HepG2 (cell line): ENCODE measurements around the gene SNAI1. TPM values are rescaled to one million over a fixed set of nuclear protein-coding genes. Genes with fewer than 3 reads are reported as not detected.

Experiments used
- ATAC-seq: fragments of 200-7000 bp; cut with Tn5 transposase; 3 replicates; pipeline ENCODE4 v1.9.1; 2020; ENCODE audit warnings: mild to moderate bottlenecking, moderate library complexity
- BruUV-seq: library from RNA; stranded (reverse); fragments of 400-500 nt; replicated peaks from 2 replicates; lab custom pipeline; 2021; lab: Mats Ljungman, UMichigan
- CTCF ChIA-PET: fragments of 300-600 bp; formaldehyde crosslinking; extraction: SDS; loops from one replicate; lab custom pipeline; 2021; ENCODE audit warnings: low total read pairs, inconsistent platforms, low intra/inter-chr PET ratio; lab: Yijun Ruan, JAX
- POLR2A ChIA-PET: fragments of 350-600 bp; sonication (Branson Sonifier 250); formaldehyde crosslinking; loops from one replicate; lab custom pipeline; 2020; ENCODE audit warnings: antibody characterized with exemption, inconsistent platforms; lab: Yijun Ruan, JAX
- DNase-seq: peaks from one replicate; pipeline ENCODE4 v3.0.0-alpha.2; 2015; ENCODE audit warnings: low spot score
- FAIRE-seq: peaks from 3 replicates; lab custom pipeline; 2011; peaks lifted over from hg19 to GRCh38; lab: Jason Lieb, UNC
- H2AFZ ChIP-seq: one replicate; pipeline ENCODE4 v1.6.1; 2011; ENCODE audit warnings: low read length, inconsistent platforms
- H3K27ac ChIP-seq: fragments of 300-600 bp; 3 replicates; pipeline ENCODE4 v1.8.0; 2011; ENCODE audit warnings: mixed run types, mild to moderate bottlenecking, mixed read lengths, low read length, inconsistent platforms; ENCODE audit not compliant: insufficient read depth; ENCODE audit errors: extremely low read length
- H3K27me3 ChIP-seq, 2 experiments: fragments of 200-600 bp in 1 of 2; 2 replicates in 1 of 2; 3 replicates in 1 of 2; pipeline versions ENCODE4 v1.6.0 to v1.8.0; 2011; ENCODE audit warnings: low read length in 2 of 2, mild to moderate bottlenecking in 2 of 2, moderate library complexity in 2 of 2, inconsistent platforms in 1 of 2; ENCODE audit not compliant: insufficient read depth in 2 of 2, control insufficient read depth in 1 of 2
- H3K36me3 ChIP-seq, 2 experiments: fragments of 200-600 bp in 1 of 2; replicated peaks in 1 of 2; 2 replicates in 1 of 2; 3 replicates in 1 of 2; pipeline versions ENCODE4 v1.5.1 to v1.8.0; 2011; ENCODE audit warnings: low read length in 2 of 2, inconsistent platforms in 1 of 2; ENCODE audit not compliant: insufficient read depth in 2 of 2, control insufficient read depth in 1 of 2
- H3K4me1 ChIP-seq: 2 replicates; pipeline ENCODE4 v1.5.1; 2012; ENCODE audit warnings: low read length, inconsistent platforms; ENCODE audit not compliant: insufficient read depth
- H3K4me2 ChIP-seq: 2 replicates; pipeline ENCODE4 v1.6.0; 2011; ENCODE audit warnings: low read depth, low read length, inconsistent platforms
- H3K4me3 ChIP-seq, 3 experiments: fragments of 200-600 bp in 1 of 3; sonication (generic), shearing (Covaris generic) in 1 of 3; replicated peaks in 1 of 3; 2 replicates each; pipeline ENCODE4 v1.5.1; 2011 to 2016; ENCODE audit warnings: low read length in 3 of 3, inconsistent platforms in 2 of 3, low read depth in 2 of 3, mild to moderate bottlenecking in 2 of 3, control low read depth in 1 of 3, mixed read lengths in 1 of 3; ENCODE audit not compliant: insufficient read depth in 1 of 3
- H3K79me2 ChIP-seq: one replicate; pipeline ENCODE4 v1.6.1; 2011; ENCODE audit warnings: low read length, inconsistent platforms; ENCODE audit not compliant: insufficient read depth
- H3K9ac ChIP-seq: 2 replicates; pipeline ENCODE4 v1.6.0; 2011; ENCODE audit warnings: mild to moderate bottlenecking, low read depth, low read length, inconsistent platforms; ENCODE audit not compliant: insufficient read depth
- H3K9me3 ChIP-seq: 2 replicates; pipeline ENCODE4 v1.5.1; 2012; ENCODE audit warnings: mild to moderate bottlenecking, low read length
- H4K20me1 ChIP-seq: 2 replicates; pipeline ENCODE4 v1.6.0; 2011; ENCODE audit warnings: inconsistent platforms, mild to moderate bottlenecking, low read length, moderate library complexity; ENCODE audit not compliant: insufficient read depth
- AGO1 ChIP-seq: fragments of 200-400 bp; formaldehyde crosslinking; IDR thresholded peaks from 2 replicates; pipeline ENCODE4 v1.6.1; 2017; ENCODE audit warnings: mild to moderate bottlenecking, low read depth, low read length, moderate library complexity; ENCODE audit not compliant: poor library complexity, severe bottlenecking
- ATM ChIP-seq: fragments of 450-650 bp; IDR thresholded peaks from 2 replicates; pipeline ENCODE4 v1.7.1; 2017; ENCODE audit warnings: mild to moderate bottlenecking, borderline replicate concordance
- FOXA1 ChIP-seq, 2 experiments: fragments of 450-650 bp in 1 of 2; sonication (generic) in 1 of 2; formaldehyde crosslinking in 1 of 2; IDR thresholded peaks; 2 replicates each; pipeline versions ENCODE4 v1.4.0 to v1.6.1; 2016 to 2020; ENCODE audit warnings: missing genetic modification reagents in 1 of 2
- HNRNPLL ChIP-seq: fragments of 200-400 bp; formaldehyde crosslinking; IDR thresholded peaks from 2 replicates; pipeline ENCODE4 v1.6.1; 2017; ENCODE audit warnings: mild to moderate bottlenecking, low read depth, low read length; ENCODE audit not compliant: poor library complexity, severe bottlenecking
- NFAT5 ChIP-seq: sonication (generic); formaldehyde crosslinking; IDR thresholded peaks from 2 replicates; pipeline ENCODE4 v1.4.0; 2020; ENCODE audit warnings: missing genetic modification reagents
- NFIB ChIP-seq: sonication (generic); formaldehyde crosslinking; IDR thresholded peaks from 2 replicates; pipeline ENCODE4 v1.9.0; 2021; ENCODE audit warnings: missing genetic modification reagents, mild to moderate bottlenecking, borderline replicate concordance
- NR2F6 ChIP-seq, 2 experiments: IDR thresholded peaks; 2 replicates each; pipeline ENCODE4 v1.6.1; 2016; ENCODE audit warnings: antibody characterized with exemption in 1 of 2, mild to moderate bottlenecking in 1 of 2
- PCBP1 ChIP-seq: fragments of 200-400 bp; formaldehyde crosslinking; IDR thresholded peaks from 2 replicates; pipeline ENCODE4 v1.6.1; 2017; ENCODE audit warnings: mild to moderate bottlenecking, low read depth, low read length, borderline replicate concordance
- TRIM24 ChIP-seq: sonication (generic); formaldehyde crosslinking; IDR thresholded peaks from 2 replicates; pipeline ENCODE4 v1.8.0; 2022; ENCODE audit warnings: mild to moderate bottlenecking, missing genetic modification reagents
- ZBTB49 ChIP-seq: sonication (generic); formaldehyde crosslinking; IDR thresholded peaks from 2 replicates; pipeline ENCODE4 v1.4.0; 2020; ENCODE audit warnings: missing genetic modification reagents, borderline replicate concordance
- WGBS: methylation state at CpG from one replicate; pipeline ENCODE4 v1.1.6; 2017; ENCODE audit warnings: low lambda C conversion rate; 5-methylcytosine and 5-hydroxymethylcytosine counted together
- in situ Hi-C: cut with HindIII; loops from 2 replicates; pipeline ENCODE4 v1.10.0; 2017; ENCODE audit warnings: low pct_unique_long_range_greater_than_20kb; ENCODE audit not compliant: extremely low pct_ligation_motif_present
- intact Hi-C: fragments of 100-400 bp; cut with micrococcal nuclease; formaldehyde crosslinking; loops from one replicate; pipeline ENCODE4 v1.10.0; 2022; ENCODE audit not compliant: unreplicated experiment
- polyA plus RNA-seq, 8 experiments: library from polyadenylated mRNA; depleted of rRNA in 3 of 8; stranded (reverse) in 7 of 8; unstranded in 1 of 8; fragments of >200 nt; fragmentation: Illumina TruSeq in 4 of 8; extraction: Trizol in 4 of 8; gene quantifications; 2 replicates each; pipeline versions ENCODE4 v1.2.1 to v1.2.3, GENCODE V29; 2011 to 2016; ENCODE audit warnings: low read depth in 4 of 8, missing spikeins in 1 of 8, mixed read lengths in 1 of 8; ENCODE audit not compliant: insufficient read depth in 1 of 8
- total RNA-seq, 5 experiments: library from RNA; depleted of rRNA; stranded (reverse); fragments of >200 nt; fragmentation: Illumina TruSeq; extraction: Trizol; gene quantifications; 2 replicates each; pipeline ENCODE4 v1.2.3, GENCODE V29; 2016; ENCODE audit warnings: low read depth in 1 of 5
- TF ChIP-seq, protein P1 (sequence below): sonication (generic); formaldehyde crosslinking; IDR thresholded peaks from 2 replicates; pipeline ENCODE4 v1.4.0; 2020; ENCODE audit warnings: missing genetic modification reagents

SNAI1 gene
- total and polyA plus RNA-seq, 2 of the 13 experiments (the other 11 are each of a cell fraction or from before 2014, with no cell fraction given) = 1.3 to 1.4 TPM

DNA sequence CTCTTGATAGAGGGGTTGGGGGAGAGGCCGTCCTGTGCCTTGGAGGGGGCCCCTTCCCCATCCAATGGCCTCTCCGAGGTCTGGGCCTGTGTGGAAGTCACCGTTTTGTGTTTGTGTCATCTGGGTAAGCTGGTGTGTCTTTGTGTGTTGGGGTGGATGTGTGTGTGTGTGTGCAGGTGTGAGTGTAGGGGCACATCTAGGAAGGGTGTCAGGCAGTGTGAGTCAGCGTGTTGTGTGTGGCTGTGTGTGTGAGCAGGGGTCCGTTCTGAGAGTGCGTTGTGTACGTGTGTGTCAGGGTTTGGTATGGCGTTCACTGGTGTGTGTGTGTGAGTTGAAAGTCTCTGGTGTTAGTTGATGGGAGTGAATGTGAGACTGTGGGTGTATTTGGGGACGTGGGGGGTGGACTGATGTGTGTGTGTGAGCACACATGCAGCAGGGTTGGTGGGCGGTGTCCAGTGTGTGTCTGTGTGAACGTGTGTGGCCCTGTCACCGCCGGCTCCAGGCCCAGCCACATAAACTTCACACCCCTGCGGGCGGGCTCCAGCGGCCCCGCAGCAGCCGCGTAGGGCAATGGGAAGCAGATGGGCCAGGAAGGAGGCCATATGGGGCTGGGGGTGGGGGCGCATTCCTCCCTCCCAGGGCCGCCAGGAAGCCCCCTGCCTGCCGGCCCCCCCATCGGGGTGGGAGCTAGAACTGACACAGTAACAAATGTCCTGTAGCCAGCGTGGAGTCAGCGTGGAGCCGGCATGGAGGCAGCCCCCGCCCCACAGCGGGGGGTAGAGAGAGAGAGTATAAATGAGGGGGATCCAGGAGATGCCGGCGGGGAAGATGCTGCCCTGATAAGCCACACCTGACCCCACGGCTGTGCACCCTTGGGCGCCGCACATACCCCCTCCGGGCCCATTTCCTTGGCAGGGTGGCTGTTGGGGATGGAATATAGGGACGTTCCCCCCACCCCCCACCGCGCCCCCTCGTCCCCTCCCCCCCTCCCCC is 32.1 kb downstream of the SNAI1 start:
- no peak for DNase-seq
- Histone ChIP-seq H2AFZ (no peak overlapping the region), H3K4me2 (no peak overlapping the region), H3K4me1 (peaks cover 40% of the 10 kb centered on the region), H3K36me3 (no peaks in the 10 kb centered on the region), H3K4me3 (no peak overlapping the region), H3K79me2 (no peaks in the 10 kb centered on the region), H3K9ac (no peak overlapping the region), H3K9me3 (no peaks in the 10 kb centered on the region), H4K20me1 (no peaks in the 10 kb centered on the region), H3K27ac (no peak overlapping the region), H3K27me3 (peaks cover 3 to 14% of the 10 kb centered on the region in 2 experiments; a peak in 3 of 5 replicates)
- ChIA-PET CTCF (no interaction called here), POLR2A (interaction anchor here (1.2 kb wide), 1 partner anchor 15 kb away, joined by 3 read pairs; no protein-coding TSS in a partner anchor)
- no TSS peak for BruUV-seq
- intact Hi-C loops (no loop called here), in situ Hi-C loops (no loop called here)
- WGBS = 73% methylated on average over 33 of the region's 38 CpGs
- no peak for ATAC-seq
- no peak for FAIRE-seq
- TF ChIP-seq AGO1 (peak; percentile 36), ZBTB49 (CRISPR knock-in tag) (no peak), NFIB (peak; percentile 87; the same call in 1 of the 2 replicates), NFAT5 (CRISPR knock-in tag) (no peak), FOXA1 (IDR thresholded peaks at IDR 0.05) (peak; percentile 48; the same call in 1 of the 2 replicates), FOXA1 (CRISPR knock-in tag; IDR thresholded peaks at IDR 0.05) (no peak), HNRNPLL (peak; percentile 25), NR2F6 (IDR thresholded peaks at IDR 0.05) (no peak), NR2F6 (CRISPR knock-in tag; IDR thresholded peaks at IDR 0.05) (no peak), TRIM24 (CRISPR knock-in tag) (0 out of 2 replicates have a peak, but pooled peaks have one; percentile 17), ATM (peak; percentile 60; the same call in 1 of the 2 replicates), PCBP1 (0 out of 2 replicates have a peak, but pooled peaks have one; percentile 33)
- TF ChIP-seq, protein P1, sequence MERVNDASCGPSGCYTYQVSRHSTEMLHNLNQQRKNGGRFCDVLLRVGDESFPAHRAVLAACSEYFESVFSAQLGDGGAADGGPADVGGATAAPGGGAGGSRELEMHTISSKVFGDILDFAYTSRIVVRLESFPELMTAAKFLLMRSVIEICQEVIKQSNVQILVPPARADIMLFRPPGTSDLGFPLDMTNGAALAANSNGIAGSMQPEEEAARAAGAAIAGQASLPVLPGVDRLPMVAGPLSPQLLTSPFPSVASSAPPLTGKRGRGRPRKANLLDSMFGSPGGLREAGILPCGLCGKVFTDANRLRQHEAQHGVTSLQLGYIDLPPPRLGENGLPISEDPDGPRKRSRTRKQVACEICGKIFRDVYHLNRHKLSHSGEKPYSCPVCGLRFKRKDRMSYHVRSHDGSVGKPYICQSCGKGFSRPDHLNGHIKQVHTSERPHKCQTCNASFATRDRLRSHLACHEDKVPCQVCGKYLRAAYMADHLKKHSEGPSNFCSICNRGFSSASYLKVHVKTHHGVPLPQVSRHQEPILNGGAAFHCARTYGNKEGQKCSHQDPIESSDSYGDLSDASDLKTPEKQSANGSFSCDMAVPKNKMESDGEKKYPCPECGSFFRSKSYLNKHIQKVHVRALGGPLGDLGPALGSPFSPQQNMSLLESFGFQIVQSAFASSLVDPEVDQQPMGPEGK = 0 out of 2 replicates have a peak, but pooled peaks have one; percentile 19
